HG03342 (cell line): ENCODE data around the gene MACROD2.
"Not testable (repeated sequence)": the region's sequence is repeated elsewhere in the genome, so short reads cannot be mapped to it uniquely, and the experiment has no call there.

Experiments used
- ATAC-seq: cut with Tn5 transposase; IDR thresholded peaks from one replicate; pipeline ENCODE4 v1.9.1; 2021; ENCODE audit warnings: mild to moderate bottlenecking, moderate library complexity; ENCODE audit not compliant: unreplicated experiment

Gene MACROD2

DNA sequence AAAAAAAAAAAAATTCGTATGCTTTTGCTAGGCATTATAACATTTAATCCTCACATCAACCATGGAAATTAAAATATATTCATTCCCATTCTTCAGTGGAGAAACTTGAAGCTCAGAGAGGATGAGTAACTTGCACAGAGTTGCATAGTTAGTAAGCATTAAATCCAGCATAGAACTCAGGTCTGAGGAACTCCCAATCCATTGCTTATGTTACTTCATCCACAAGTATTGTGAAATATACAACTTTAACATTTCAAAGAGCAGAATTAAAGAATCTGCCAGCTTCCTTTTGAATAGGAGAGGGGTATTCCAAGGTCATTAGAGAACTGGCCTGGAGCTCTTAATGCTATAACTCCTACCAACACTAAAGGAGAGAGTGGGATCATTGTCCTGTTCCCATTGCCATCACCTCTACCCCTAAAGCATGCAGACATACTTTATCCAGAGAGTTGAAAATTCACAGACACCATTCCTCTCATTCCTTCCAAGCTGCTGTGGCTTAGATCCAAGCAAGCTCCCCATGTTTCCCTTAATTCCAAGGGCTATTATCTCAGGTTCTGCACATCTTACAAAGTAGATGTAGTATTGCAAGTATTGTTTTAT is 250.2 kb downstream of the MACROD2 start:
- ATAC-seq: no peak

DNA sequence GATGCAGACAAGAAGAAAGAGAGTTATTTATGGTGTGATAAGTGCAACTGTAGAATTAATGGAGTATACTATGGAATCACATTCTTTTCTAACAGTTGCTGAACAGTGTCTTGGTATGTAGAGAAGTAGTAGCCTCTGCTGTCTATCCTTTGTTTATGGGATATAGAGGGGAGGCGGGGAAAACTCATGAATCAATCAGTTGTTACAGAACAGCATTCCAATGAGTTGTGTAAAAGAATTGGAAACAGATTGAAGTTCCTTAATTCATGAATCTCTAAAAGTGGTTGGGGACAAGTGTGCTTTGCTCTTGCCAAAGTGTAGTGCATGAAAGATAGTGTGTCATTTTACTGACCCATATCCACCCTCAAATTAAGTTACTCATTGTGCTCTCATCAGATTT is 264.4 kb downstream of the MACROD2 start:
- ATAC-seq: no peak

DNA sequence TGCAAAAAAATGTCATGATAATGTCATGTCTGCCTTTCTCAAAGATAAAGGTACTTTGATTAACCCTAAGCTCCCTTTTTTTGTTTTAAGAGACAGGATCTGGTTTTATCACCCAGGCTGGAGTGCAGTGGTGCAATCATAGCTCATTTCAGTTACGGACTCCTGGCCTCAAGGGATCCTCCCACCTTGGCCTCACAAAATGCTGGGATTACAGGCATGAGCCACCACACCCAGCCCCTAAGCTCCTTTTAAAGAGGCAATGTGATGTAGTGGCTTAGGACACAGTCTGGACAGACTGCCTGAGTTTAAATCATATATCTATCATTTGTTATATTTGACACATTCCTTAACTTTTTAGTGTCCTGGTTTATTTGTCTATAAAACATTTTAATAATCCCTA is 265.1 kb downstream of the MACROD2 start:
- no peak for ATAC-seq

DNA sequence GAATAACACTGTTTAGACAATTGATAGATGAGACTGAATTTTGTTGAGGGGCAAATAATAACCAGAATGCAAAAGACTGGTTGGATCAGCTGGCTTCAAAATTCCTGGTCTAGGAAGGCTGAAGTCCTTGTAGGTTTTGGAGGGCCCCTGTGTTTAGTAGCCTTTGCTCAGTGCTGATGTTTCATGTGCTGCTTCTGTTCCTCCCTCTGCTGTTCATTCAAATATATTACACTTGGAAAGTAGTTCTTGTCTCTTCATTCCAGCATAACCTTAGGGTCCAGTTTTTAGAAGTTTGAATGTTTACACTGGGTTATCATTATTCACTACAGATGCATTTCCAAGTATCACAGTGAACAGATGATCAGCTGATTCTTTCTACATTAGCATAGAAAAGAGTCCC is 269.6 kb downstream of the MACROD2 start:
- no peak for ATAC-seq

DNA sequence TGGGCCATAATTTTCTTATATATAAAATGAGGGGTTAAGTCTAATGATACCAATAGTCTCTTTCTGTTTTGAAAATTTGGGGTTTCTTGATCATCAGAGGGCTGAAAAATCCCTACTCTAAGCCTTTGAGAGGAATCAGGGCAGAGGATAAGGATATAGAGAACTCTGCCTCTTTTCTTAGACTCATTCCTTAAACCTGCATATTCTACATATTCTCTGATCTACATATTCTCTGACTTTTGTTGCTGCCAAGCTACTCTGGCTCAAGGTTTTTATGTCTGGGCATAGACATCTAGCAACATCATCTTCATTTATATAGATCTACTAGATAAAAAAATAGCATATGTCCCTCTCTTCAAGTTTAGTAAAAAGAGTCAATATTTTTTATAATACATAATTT is 270.9 kb downstream of the MACROD2 start:
- ATAC-seq: no peak

DNA sequence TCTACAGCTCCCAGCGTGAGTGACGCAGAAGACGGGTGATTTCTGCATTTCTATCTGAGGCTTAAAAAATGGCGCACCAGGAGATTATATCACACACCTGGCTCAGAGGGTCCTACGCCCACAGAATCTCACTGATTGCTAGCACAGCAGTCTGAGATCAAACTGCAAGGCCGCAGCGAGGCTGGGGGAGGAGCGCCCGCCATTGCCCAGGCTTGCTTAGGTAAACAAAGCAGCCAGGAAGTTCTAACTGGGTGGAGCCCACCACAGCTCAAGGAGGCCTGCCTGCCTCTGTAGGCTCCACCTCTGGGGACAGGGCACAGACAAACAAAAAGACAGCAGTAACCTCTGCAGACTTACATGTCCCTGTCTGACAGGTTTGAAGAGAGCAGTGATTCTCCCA is 275.4 kb downstream of the MACROD2 start:
- not testable (repeated sequence) for ATAC-seq

DNA sequence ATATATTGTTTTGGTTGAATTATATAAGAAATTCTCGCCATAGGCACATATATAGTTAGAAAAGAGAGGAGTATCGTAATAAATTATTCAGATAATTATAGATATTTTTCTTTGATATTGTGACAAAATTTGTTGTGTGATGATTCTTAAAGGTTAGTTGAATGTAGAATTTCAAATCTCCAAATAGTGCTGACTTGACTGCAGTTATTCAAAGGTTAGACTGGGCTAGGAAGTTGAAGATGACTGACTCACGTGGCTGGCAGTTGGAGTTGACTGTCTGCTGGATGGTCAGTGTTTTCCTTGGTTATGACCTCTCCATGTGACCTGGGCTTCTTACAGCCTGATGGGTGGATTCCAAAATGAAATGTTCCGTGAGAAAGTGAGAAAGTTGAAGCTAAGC is 286.8 kb downstream of the MACROD2 start:
- no peak for ATAC-seq

DNA sequence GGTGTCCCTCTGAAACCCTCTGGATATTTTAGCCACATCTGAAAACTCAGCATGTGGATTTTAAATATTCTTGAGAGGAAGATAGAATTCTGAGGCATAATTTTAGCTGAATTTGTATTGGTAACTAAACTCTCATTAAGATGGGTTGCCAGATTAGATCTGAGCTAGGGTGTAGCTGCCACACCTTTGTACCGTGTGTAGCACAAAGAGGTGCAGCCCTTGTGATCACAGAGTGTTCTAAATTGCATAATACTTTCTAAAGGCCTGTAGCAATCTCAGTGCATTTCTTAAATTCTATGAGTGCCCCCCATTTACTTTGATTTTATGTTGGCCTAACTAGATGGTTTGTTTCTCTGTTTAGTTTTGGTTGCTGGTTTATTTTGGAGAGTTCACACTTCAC is 289.1 kb downstream of the MACROD2 start:
- ATAC-seq: no peak

DNA sequence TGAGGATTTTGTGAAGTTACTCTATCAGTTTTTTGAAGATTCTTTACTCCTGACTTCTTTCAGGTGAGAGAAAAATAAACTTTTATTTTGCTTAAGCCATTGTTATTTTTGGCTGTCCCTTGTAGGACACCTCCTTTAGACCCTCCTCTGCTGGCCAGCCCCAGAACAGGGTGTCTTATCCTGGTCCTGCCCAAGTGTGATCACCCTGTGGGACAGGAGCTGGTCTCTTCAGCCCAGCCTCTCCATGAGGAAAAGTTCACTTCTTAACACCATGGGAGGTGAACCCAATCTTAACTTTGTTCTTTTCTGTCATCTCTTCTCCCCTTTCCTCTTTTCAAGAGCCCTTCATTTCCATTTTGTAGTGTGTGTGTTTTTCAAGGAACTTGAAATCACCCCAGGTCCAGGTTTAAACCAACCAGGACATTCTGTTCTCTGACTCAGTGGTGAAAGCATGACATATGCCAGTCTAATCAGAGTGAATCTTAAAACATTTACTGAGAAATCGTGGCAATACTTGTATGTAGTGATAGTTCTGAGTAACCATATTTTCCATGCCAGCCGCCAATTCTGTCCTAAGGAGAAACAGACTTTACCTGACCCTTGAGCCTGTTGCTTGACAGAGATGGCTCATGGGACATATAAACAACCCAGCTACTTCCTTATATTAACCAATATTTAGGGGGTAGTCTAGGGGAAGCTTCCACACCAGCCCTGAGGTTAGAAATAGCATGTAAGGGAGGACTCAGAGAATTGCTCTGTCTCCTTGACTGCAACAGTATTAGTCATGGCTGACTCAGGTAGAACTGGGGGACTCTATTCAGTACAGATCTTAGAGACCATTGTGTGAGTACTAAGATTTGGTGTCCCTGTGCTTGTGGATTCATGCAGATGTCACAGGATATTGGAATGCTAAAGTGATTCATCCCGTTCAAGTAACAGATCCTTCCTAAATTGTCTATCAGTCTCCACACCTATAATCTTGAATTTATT is 293.3 kb downstream of the MACROD2 start:
- ATAC-seq: no peak

DNA sequence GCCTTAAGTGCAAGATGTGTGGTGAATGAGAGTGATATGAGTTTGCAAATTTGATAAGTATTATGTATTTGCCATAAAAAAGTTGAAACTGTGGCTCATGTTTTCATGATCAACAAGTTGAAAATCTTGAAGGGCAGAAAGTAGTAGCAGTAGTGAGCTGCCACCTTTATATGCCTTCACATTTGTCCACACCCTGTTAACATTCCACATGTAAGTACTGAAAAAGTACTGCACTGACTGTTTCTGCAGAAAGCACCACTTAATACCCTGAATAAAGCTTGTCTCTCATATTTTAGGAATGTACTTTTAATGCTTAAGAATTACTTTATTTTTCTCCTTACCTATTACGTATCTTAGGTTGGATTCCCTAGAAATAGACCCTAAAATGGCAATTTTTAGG is 296.2 kb downstream of the MACROD2 start:
- no peak for ATAC-seq

DNA sequence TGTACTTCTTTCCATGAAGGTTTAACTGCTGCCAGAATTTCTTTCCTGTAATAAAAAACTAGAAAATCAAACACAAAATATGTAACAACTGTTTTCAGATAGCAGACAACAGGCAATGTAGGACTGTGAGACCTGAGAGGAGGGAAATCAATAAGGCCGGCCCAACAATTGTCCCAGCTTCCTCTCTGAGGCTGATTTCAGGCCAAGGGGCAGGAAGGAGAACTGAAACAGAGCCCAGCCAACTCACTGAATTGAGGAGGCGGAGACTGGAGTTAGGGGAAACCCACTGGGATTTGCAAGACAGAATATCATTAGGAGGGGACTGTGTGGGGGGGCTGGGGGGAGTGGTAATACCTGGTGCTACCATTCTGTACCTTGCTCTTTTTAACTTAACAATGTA is 299.9 kb downstream of the MACROD2 start:
- no peak for ATAC-seq

DNA sequence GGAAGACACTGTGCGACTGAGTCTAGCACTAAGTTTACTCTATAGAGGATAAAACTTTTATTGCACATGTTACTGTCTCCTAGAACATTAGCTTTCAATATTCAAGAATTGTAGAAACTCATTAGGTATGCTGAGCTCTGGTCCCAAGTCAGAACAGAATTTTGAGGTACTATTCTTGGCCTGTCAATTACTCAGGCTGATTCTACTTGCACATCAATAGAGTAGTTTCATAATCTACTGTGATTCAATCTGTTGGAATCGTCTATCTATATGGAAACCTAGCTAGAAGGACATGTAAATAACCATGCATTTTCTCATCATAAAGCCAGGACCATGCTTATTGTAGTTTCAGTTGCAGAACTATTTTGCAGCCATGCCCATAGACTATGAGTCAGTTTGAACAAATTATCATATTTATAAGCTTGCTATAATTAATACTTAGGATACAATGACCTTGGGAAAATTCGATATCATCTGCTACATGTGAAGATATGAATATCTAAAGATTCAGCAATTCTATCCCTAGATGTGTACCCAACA is 300.5 kb downstream of the MACROD2 start:
- no peak for ATAC-seq

DNA sequence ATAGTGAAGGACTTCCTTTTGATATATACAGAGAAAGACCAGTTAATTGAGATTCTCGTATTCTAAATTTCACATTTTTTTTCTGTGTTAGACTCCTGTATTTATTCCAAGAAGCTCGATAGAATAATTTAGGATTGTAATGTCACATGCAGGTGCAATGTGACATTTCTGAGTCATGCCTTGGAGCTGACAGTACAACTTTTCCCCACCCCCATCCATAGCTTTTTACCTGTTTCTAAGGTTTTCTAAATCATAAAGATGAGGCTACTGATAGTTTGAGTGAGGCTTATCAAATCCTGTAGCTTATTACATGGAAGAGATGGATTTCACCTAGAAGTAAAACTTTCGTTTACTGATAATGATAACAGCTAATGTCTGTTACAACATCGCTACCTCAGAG is 304.5 kb downstream of the MACROD2 start:
- no peak for ATAC-seq

DNA sequence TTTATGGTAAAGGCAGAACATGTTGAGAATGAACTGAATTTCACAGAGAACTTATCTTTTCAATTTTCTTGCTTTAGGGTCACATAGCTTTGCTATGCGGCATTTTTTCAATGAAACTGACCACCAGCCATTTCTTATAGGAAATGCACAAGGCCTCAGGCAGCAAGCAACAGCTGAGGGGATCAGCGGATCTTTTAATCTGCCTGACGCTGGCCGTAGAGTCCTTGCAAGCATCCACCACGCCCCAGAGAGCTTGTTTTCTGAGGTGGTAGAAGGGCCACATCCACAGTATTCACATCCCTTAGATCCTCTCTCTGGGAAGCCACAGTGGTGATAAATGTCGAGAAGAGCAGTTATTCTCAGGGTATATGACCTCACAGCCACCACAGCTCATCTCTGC is 307.8 kb downstream of the MACROD2 start:
- no peak for ATAC-seq

DNA sequence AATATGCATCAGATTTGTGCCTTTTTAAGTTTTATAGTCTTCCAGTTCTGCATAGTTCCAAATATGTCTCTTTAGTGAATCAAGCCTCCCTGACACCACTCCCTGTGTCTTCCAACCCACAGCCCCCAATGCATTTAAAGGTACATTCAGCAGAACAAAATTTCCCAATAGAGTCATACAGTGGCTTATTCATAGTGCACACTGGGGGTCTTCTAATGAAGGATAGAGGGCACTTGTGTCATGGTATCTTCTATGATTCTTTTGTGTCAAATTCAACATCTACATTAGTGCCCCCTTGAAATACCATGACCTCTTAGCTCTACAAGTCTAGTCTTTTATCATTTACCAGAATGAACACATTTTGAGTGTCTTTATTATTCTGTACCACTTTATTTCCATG is 308.3 kb downstream of the MACROD2 start:
- no peak for ATAC-seq

DNA sequence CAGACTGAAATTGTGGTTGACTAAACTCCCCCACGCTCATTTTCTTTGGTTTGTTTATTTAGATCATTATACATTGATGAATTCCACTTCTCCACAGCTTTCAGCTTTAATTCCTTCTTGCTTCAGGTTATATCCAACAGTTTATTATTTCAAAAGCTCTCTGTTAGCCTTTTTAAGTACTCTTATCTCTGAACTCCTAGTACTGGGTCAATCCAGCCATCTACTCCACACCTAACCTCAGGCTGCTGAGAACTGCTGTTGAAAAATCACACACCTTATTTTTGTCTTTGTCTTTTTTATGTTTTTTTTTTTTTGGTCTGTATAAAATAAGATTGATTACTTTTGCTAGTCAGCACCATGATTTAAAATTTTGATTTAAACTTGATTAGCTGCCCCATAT is 309.2 kb downstream of the MACROD2 start:
- ATAC-seq: no peak

DNA sequence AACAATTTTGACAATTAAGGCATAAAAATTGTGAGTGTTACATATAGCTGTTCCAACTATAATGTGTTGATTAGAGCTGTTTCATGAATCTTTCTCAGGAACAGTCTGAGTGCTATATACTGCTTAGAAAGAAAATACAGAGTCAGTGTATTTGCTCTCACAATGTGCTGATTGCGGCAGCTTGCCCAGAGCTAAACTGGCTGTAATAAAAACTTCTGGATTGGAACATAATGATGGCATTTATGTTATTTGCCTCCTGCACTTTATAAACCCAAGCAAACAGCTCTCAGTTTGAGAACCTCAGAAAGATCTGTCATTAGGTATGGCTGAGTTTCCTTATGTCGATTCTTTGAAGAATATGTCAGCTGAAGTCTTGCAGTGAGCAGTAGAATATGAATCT is 312.6 kb downstream of the MACROD2 start:
- no peak for ATAC-seq

DNA sequence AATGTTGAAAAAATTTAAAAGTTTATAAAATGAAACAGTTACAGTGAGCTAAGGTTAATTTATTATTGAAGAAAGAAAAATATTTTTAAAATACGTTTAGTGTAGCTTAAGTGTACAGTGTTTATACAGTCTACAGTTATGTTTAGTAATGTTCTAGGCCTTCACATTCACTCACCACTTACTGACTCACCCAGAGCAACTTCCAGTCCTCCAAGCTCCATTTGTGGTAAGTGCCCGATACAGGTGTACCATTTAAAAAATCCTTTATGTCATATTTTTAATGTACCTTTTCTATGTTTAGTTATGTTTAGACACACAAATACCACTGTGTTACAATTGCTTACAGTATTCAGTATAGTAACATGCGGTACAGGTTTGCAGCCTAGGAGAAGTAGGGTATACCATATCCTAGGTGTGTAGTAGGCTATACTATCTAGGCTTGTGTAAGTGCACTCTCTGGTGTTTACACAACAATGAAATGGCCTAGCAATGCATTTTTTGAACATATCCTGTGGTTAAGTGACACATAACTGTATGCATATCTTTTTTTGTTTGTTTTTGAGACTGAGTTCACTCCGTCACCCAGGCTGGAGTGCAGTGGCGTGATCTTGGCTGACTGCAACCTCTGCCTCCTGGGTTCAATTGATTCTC is 315.8 kb downstream of the MACROD2 start:
- no peak for ATAC-seq

DNA sequence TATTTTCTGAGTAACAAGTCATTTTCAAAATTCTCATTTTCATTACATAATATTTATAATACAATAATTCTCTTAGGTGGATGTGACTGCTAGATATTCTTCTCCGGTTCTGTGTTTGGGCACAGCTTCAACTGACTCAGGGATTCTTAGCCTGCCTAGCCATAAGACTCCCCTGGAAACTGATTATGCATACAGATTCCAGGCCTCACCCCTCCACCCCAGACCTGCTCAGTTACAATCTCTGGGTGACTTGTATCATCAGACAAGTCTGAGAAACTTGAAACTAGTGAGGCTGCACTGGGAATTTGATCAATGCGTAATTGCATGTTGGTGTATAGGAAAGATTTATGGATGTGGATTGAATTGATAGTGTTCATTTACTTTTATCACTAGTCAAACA is 316.7 kb downstream of the MACROD2 start:
- ATAC-seq: no peak

DNA sequence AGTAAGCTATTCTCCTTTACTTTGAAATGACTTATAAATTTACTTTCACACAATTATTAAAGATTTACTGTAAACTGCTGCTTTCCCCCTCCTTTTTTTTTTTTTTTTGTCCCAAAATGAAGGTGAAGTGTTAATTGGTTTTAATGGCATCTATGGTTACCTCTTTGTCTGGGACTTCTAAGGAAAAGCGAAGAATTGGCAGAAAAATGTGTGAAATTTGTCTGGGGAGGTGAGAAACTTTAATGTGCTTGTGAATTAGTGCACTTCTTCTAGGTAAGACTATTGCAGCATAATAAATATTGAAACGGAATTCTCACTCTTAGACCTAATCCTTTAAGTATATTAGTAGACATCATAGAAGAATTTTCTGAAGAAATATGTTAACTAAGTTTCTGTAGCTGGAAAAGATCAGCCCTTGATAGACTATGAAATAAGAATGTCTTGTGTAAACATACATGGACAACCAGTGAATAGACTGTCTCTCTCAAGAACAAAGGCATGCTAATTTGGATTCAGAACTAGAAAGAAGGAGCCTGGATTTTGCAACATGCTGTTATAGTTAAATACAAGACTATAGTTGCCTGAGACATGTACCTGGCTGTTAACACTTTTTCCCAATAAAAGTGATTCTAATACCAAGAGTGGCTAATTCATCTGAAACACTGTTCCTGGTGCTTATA is 318.2 kb downstream of the MACROD2 start:
- ATAC-seq: no peak

DNA sequence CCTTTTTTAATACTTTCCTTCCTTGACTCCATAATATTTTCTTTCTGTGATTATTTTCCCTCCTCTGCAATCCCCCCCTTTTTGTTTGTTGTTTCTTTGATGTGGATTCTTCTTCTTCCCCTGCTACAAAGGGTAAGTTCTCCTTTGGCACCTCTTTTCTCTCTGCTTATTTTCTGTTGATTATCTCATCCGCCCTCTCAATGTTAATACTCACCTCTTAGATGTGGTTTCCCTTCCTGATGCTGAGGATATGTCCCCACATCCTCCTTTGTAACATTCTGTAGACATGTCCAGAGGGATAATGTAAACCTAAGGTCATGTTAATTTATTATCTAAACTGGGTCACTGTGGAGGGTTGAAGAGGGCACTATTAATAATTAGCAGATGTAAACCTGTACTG is 324.4 kb downstream of the MACROD2 start:
- no peak for ATAC-seq
